Measurements from ENCODE around the gene C1QTNF6.

- TF ChIP-seq POLR2AphosphoS5 (IDR thresholded peaks at IDR 0.05; ENCODE audit: low read depth) (no peak), REST (IDR thresholded peaks at IDR 0.05; ENCODE audit: insufficient replicate concordance, low read depth) (no peak), GABPA (IDR thresholded peaks at IDR 0.05; ENCODE audit: low read depth) (no peak)
- TF ChIP-seq, protein P1, sequence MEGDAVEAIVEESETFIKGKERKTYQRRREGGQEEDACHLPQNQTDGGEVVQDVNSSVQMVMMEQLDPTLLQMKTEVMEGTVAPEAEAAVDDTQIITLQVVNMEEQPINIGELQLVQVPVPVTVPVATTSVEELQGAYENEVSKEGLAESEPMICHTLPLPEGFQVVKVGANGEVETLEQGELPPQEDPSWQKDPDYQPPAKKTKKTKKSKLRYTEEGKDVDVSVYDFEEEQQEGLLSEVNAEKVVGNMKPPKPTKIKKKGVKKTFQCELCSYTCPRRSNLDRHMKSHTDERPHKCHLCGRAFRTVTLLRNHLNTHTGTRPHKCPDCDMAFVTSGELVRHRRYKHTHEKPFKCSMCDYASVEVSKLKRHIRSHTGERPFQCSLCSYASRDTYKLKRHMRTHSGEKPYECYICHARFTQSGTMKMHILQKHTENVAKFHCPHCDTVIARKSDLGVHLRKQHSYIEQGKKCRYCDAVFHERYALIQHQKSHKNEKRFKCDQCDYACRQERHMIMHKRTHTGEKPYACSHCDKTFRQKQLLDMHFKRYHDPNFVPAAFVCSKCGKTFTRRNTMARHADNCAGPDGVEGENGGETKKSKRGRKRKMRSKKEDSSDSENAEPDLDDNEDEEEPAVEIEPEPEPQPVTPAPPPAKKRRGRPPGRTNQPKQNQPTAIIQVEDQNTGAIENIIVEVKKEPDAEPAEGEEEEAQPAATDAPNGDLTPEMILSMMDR (IDR thresholded peaks at IDR 0.05; ENCODE audit: insufficient read depth, low read length) = no peak
Measured at GRCh38 chr22:37231406-37232139, 43.5 kb upstream of the C1QTNF6 start.
